IMR-90 (cell line): ENCODE results near the gene IDS. TPM values are rescaled to one million over a fixed set of nuclear protein-coding genes. Genes with fewer than 3 reads are reported as not detected.
"Not testable (repeated sequence)": the region's sequence is repeated elsewhere in the genome, so short reads cannot be mapped to it uniquely, and the experiment has no call there.

Source experiments
- ATAC-seq: fragments of 200-7000 bp; cut with Tn5 transposase; 2 replicates; pipeline ENCODE4 v1.9.1; 2020; ENCODE audit warnings: low read depth, mild to moderate bottlenecking, moderate library complexity
- BruUV-seq: library from RNA; stranded (reverse); fragments of 400-500 nt; replicated peaks from 2 replicates; lab custom pipeline; 2021; lab: Mats Ljungman, UMichigan
- CTCF ChIA-PET: fragments of 300-600 bp; formaldehyde crosslinking; extraction: SDS; loops from one replicate; lab custom pipeline; 2021; ENCODE audit warnings: antibody characterized with exemption; lab: Yijun Ruan, JAX
- POLR2A ChIA-PET: fragments of 300-600 bp; sonication (Branson Sonifier 250); formaldehyde crosslinking; loops from one replicate; lab custom pipeline; 2022; ENCODE audit warnings: antibody characterized with exemption; ENCODE audit not compliant: unreplicated experiment; lab: Charles Lee
- DNase-seq: peaks from one replicate; pipeline ENCODE4 v3.0.0; 2013
- H2AFZ ChIP-seq: replicated peaks from 2 replicates; pipeline ENCODE3; 2013; ENCODE audit warnings: low read length, mild to moderate bottlenecking; ENCODE audit not compliant: poor library complexity
- H2AK5ac ChIP-seq: 2 replicates; pipeline ENCODE4 v1.6.1; 2013; ENCODE audit warnings: low read depth, low read length, inconsistent platforms
- H2AK9ac ChIP-seq: replicated peaks from 2 replicates; pipeline ENCODE3; 2013; ENCODE audit warnings: mild to moderate bottlenecking, low read depth, low read length, moderate library complexity; ENCODE audit not compliant: poor library complexity
- H2BK120ac ChIP-seq: 2 replicates; pipeline ENCODE4 v1.6.1; 2013; ENCODE audit warnings: low read depth, low read length, inconsistent platforms
- H2BK15ac ChIP-seq: 3 replicates; pipeline ENCODE4 v1.6.1; 2013; ENCODE audit warnings: low read depth, low read length, inconsistent platforms
- H2BK20ac ChIP-seq: 2 replicates; pipeline ENCODE4 v1.6.1; 2013; ENCODE audit warnings: low read depth, mild to moderate bottlenecking, inconsistent platforms, low read length, moderate library complexity
- H2BK5ac ChIP-seq: 2 replicates; pipeline ENCODE4 v1.6.1; 2013; ENCODE audit warnings: mild to moderate bottlenecking, low read depth, low read length, inconsistent platforms; ENCODE audit not compliant: poor library complexity, severe bottlenecking
- H3K14ac ChIP-seq: replicated peaks from 2 replicates; pipeline ENCODE4 v1.6.1; 2013; ENCODE audit warnings: low read depth, low read length, inconsistent platforms
- H3K18ac ChIP-seq: 2 replicates; pipeline ENCODE4 v1.6.1; 2013; ENCODE audit warnings: low read depth, low read length, control low read depth
- H3K23ac ChIP-seq: 2 replicates; pipeline ENCODE4 v1.6.1; 2013; ENCODE audit warnings: low read depth, low read length, inconsistent platforms
- H3K27ac ChIP-seq: 2 replicates; pipeline ENCODE4 v1.5.1; 2013; ENCODE audit warnings: mild to moderate bottlenecking, control low read depth, low read length; ENCODE audit not compliant: insufficient read depth
- H3K27me3 ChIP-seq: 2 replicates; pipeline ENCODE4 v1.6.1; 2013; ENCODE audit warnings: low read length; ENCODE audit not compliant: control insufficient read depth, insufficient read depth
- H3K36me3 ChIP-seq: 2 replicates; pipeline ENCODE4 v1.6.1; 2013; ENCODE audit warnings: low read length, mixed read lengths; ENCODE audit not compliant: control insufficient read depth, insufficient read depth
- H3K4ac ChIP-seq: 2 replicates; pipeline ENCODE4 v1.6.1; 2013; ENCODE audit warnings: low read depth, low read length, inconsistent platforms
- H3K4me1 ChIP-seq: 2 replicates; pipeline ENCODE4 v1.6.1; 2013; ENCODE audit warnings: low read length, mixed read lengths; ENCODE audit not compliant: control insufficient read depth, insufficient read depth
- H3K4me2 ChIP-seq: 2 replicates; pipeline ENCODE4 v1.6.1; 2013; ENCODE audit warnings: low read depth, mild to moderate bottlenecking, control low read depth, low read length, moderate library complexity
- H3K4me3 ChIP-seq: 2 replicates; pipeline ENCODE4 v1.5.1; 2013; ENCODE audit warnings: low read depth, mild to moderate bottlenecking, control low read depth, low read length, moderate library complexity; ENCODE audit not compliant: insufficient read depth
- H3K56ac ChIP-seq: 2 replicates; pipeline ENCODE4 v1.6.1; 2013; ENCODE audit warnings: low read length, inconsistent platforms; ENCODE audit not compliant: insufficient read depth; ENCODE audit errors: extremely low read depth
- H3K79me1 ChIP-seq, 2 experiments: 2 replicates each; pipeline ENCODE4 v1.6.1; 2013; ENCODE audit warnings: low read length in 2 of 2, inconsistent platforms in 1 of 2, low read depth in 1 of 2
- H3K9ac ChIP-seq: 2 replicates; pipeline ENCODE4 v1.6.1; 2013; ENCODE audit warnings: low read depth, low read length, control low read depth
- H3K9me1 ChIP-seq: 2 replicates; pipeline ENCODE4 v1.6.1; 2013; ENCODE audit warnings: low read length, inconsistent platforms; ENCODE audit not compliant: insufficient read depth
- H3K9me3 ChIP-seq: 2 replicates; pipeline ENCODE4 v1.6.1; 2013; ENCODE audit warnings: low read length; ENCODE audit not compliant: control insufficient read depth, insufficient read depth
- H4K20me1 ChIP-seq: 2 replicates; pipeline ENCODE4 v1.6.1; 2013; ENCODE audit warnings: low read length, inconsistent platforms; ENCODE audit not compliant: insufficient read depth
- H4K5ac ChIP-seq: 2 replicates; pipeline ENCODE4 v1.6.1; 2013; ENCODE audit warnings: mild to moderate bottlenecking, low read depth, low read length, control low read depth
- H4K8ac ChIP-seq, 2 experiments: 2 replicates each; pipeline ENCODE4 v1.6.1; 2013; ENCODE audit warnings: low read depth in 2 of 2, low read length in 2 of 2, control low read depth in 1 of 2, inconsistent platforms in 1 of 2
- H4K91ac ChIP-seq: 2 replicates; pipeline ENCODE4 v1.6.1; 2013; ENCODE audit warnings: low read depth, low read length, inconsistent platforms; ENCODE audit not compliant: insufficient read depth
- WGBS, 2 experiments: methylation state at CpG; one replicate each; pipeline versions ENCODE4 v1.1.5 to v1.1.7; 2013; ENCODE audit warnings: missing lambda C conversion rate in 2 of 2; ENCODE audit not compliant: insufficient read length in 1 of 2; ENCODE audit errors: extremely low coverage in 2 of 2; 5-methylcytosine and 5-hydroxymethylcytosine counted together
- dilution Hi-C: fragments of 300-500 bp; cut with HindIII; formaldehyde crosslinking; loops from one replicate; pipeline ENCODE4 v1.14.3; 2018; ENCODE audit warnings: low sequenced_read_pairs; ENCODE audit not compliant: unreplicated experiment
- in situ Hi-C: fragments of 300-500 bp; cut with MboI; formaldehyde crosslinking; loops from 3 replicates; pipeline ENCODE4 v1.14.3; 2019; ENCODE audit warnings: low sequenced_read_pairs, inconsistent platforms, mixed read lengths
- intact Hi-C: fragments of 100-400 bp; cut with micrococcal nuclease; formaldehyde crosslinking; loops from 2 replicates; pipeline ENCODE4 v1.10.0; 2022
- polyA plus RNA-seq, 3 experiments: library from polyadenylated mRNA; depleted of rRNA; stranded (reverse); fragments of >200 nt; gene quantifications; 2 replicates each; pipeline ENCODE4 v1.2.3, GENCODE V29; 2012; ENCODE audit warnings: low replicate concordance in 1 of 3
- total RNA-seq: library from RNA; depleted of rRNA; stranded (reverse); fragments of >200 nt; gene quantifications from 2 replicates; pipeline ENCODE4 v1.2.3, GENCODE V29; 2012

Gene IDS
- total and polyA plus RNA-seq, 2 of the 4 experiments (the other 2 are of a cell fraction) = 26.3 to 56.9 TPM

GRCh38 chrX:149537474-149537873 lies 32.4 kb upstream of the IDS start:
- POLR2A ChIA-PET, H2BK15ac ChIP-seq, H3K4me2 ChIP-seq, BruUV-seq, H3K23ac ChIP-seq, H3K27ac ChIP-seq, H3K14ac ChIP-seq, H2AK5ac ChIP-seq, H3K56ac ChIP-seq, H4K20me1 ChIP-seq, H2AK9ac ChIP-seq, H3K9me1 ChIP-seq, intact Hi-C loops, H4K5ac ChIP-seq, H4K8ac ChIP-seq, DNase-seq, H2BK20ac ChIP-seq, H4K91ac ChIP-seq, H2BK120ac ChIP-seq, in situ Hi-C loops, H2AFZ ChIP-seq, H3K9ac ChIP-seq, dilution Hi-C loops, H3K9me3 ChIP-seq, H3K79me1 ChIP-seq, CTCF ChIA-PET, H2BK5ac ChIP-seq, H3K4ac ChIP-seq, H3K36me3 ChIP-seq, H3K4me1 ChIP-seq, H3K18ac ChIP-seq, H3K27me3 ChIP-seq, H3K4me3 ChIP-seq, ATAC-seq: not testable (repeated sequence)
- no CpG with 5 or more reads among the region's 11 CpGs for WGBS, 2 experiments

GRCh38 chrX:149534926-149535602 lies 30.0 kb upstream of the IDS start:
- H3K4ac ChIP-seq, H4K8ac ChIP-seq, dilution Hi-C loops, H4K5ac ChIP-seq, H2BK20ac ChIP-seq, H2AK9ac ChIP-seq, POLR2A ChIA-PET, H3K36me3 ChIP-seq, H3K9me3 ChIP-seq, ATAC-seq, H3K4me3 ChIP-seq, H3K4me2 ChIP-seq, H3K14ac ChIP-seq, BruUV-seq, H3K79me1 ChIP-seq, H2AFZ ChIP-seq, H3K27me3 ChIP-seq, H2BK5ac ChIP-seq, H3K18ac ChIP-seq, CTCF ChIA-PET, H3K23ac ChIP-seq, intact Hi-C loops, H2AK5ac ChIP-seq, H2BK15ac ChIP-seq, H4K20me1 ChIP-seq, H3K9ac ChIP-seq, H3K27ac ChIP-seq, H4K91ac ChIP-seq, H3K4me1 ChIP-seq, H3K9me1 ChIP-seq, H3K56ac ChIP-seq, DNase-seq, H2BK120ac ChIP-seq, in situ Hi-C loops: not testable (repeated sequence)
- 47% methylated on average over 3 of the region's 3 CpGs; no CpG with 5 or more reads in 1 of the 2 experiments for WGBS, 2 experiments
